Measurements from ENCODE around the gene SRD5A2. TPM values are rescaled to one million over a fixed set of nuclear protein-coding genes. Genes with fewer than 3 reads are reported as not detected.

Gene SRD5A2
- total RNA-seq, 1 experiment from 2014 or later = not detected

DNA sequence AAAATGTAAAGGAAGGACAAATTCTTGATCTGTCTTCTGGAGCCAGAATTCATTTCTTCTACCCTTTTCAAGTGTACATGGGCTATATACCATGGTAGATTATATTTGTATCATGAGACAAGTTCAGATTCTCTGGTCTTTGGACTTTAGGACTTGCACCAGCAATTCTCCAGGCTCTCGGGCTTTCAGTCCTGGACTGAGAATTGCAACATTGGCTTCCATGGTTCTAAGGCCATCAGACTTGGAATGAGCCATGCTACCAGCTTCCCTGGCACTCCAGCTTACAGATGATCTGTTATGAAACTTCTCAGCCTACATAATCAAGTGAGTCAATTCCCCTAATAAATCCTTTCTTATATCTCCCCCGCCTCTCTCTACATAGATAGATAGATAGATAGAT, 33.3 kb downstream of the SRD5A2 start:
- in situ Hi-C loops (cut with HindIII; ENCODE audit: low pct_unique_long_range_greater_than_20kb, low sequenced_read_pairs) = no loop called here
- DNase-seq (ENCODE audit: low read depth, low spot score) = no peak

DNA sequence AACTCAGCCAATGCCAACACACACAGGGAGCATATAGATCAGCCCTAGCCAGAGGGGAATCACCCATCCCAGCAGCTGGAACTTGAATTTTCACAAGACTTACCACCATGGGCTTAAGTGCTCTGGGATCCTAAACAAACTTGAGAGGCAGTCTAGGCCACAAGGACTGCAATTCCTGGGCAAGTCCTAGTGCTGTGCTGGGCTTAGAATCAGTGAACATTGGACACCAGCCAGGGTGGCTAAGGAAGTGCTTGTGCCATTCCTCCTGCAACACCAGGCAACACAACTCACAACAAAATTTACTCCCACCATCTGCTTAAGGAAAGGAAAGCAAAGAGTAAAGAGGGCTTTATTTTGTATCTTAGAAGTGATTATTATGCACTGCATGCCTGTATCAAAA, 38.9 kb downstream of the SRD5A2 start:
- in situ Hi-C loops (cut with HindIII; ENCODE audit: low pct_unique_long_range_greater_than_20kb, low sequenced_read_pairs) = no loop called here
- DNase-seq (ENCODE audit: low read depth, low spot score) = no peak

DNA sequence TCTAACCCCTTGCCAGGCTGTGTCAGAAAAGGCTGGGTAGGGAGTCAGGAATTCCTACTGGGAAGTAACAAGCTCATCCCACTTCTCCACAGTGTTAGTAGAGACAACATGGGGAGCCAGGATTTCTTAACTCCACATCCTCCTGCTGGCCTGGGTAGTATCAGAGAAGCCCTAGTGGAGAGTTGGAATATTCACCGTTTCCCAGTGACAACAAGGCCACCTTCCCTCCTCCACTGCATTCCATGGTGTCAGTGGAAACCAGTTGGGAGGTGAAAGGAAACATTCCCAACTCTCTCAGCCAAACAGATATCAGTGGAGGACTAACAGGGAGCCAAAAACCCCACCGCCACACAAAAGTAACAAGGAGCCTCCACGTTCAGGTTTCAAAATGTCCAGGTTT, 41.2 kb downstream of the SRD5A2 start:
- in situ Hi-C loops (cut with HindIII; ENCODE audit: low pct_unique_long_range_greater_than_20kb, low sequenced_read_pairs) = no loop called here

DNA sequence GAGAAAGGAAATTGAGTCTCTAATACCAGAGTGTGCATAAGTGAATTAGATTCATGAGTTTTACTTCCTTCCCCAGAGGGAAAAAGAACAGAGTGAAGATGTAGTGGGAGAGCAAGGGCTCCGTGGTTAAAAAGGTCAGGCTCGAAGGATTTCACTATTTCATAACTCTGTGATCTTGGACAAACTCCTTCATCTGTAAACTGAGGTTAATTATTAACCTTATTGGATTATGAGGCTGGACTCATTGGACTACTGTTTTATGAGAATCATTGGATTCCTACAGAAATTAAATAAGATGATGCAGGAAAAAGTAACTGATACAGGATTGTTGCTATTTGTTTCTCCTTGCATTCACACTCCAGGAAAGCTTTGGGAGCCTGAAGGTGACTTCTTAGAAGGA, 45.0 kb downstream of the SRD5A2 start:
- no peak for DNase-seq (ENCODE audit: low read depth, low spot score)
- in situ Hi-C loops (cut with HindIII; ENCODE audit: low pct_unique_long_range_greater_than_20kb, low sequenced_read_pairs) = no loop called here

More for the DNA sequence above, 41.2 kb downstream of the SRD5A2 start:
- DNase-seq (ENCODE audit: low read depth, low spot score) = no peak

DNA sequence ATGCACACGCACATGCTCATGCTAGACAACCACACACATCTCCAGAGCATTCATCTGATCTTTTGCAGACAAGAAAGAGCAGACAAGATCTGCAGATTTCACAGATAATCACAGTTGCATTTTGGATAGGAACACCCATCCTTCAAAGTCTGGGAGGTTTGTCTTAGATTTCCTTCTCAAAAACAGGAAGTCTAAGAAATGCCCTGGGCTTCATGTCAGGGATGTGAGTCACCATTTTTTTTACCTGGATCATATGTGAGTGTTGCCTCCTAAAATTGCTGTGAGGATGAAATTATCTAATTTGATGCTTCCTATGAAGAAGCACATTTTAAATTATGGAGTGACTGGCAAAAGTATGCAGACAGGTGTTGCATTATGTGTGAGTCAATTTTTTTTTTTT, 46.1 kb downstream of the SRD5A2 start:
- in situ Hi-C loops (cut with HindIII; ENCODE audit: low pct_unique_long_range_greater_than_20kb, low sequenced_read_pairs) = no loop called here
- DNase-seq (ENCODE audit: low read depth, low spot score) = no peak

DNA sequence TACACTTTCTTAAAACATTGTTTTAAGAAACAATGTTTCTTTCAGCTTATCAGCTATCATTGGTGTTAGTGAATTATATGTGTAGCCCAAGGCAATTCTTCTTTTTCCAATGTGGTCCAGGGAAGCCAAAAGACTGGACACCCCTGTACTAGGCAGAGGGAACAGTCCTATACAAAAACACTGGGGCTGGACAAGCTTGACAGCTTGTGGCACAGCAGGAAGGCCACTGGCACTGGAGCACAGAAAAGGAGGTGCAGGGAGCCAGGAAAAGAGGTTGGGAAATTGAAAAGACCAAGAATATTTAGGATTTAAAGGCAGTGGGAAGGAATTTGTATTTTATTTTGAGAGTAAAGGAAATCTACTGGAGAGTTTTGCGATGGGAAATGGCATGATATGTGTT, 47.7 kb downstream of the SRD5A2 start:
- no peak for DNase-seq (ENCODE audit: low read depth, low spot score)
- in situ Hi-C loops (cut with HindIII; ENCODE audit: low pct_unique_long_range_greater_than_20kb, low sequenced_read_pairs) = no loop called here

DNA sequence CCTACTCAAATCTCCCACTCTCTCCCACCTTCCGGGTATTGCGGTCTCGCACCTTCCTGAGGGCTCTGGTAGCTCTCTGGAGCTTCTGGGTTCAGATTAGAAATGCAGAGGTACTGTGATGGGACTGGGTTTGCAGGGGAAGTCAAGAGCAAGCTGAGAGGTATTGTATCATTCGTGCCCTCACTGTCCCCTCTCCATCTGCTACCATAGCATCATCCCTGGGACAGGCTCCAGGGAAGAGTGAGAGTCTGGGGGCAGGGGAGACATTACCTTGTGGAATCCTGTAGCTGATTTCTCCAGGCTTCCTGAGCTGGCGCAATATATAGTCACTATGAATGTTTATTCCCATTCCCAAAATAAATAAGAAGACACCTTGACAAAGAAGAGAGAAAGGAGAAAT, 49.6 kb downstream of the SRD5A2 start:
- no peak for DNase-seq (ENCODE audit: low read depth, low spot score)
- in situ Hi-C loops (cut with HindIII; ENCODE audit: low pct_unique_long_range_greater_than_20kb, low sequenced_read_pairs) = no loop called here

DNA sequence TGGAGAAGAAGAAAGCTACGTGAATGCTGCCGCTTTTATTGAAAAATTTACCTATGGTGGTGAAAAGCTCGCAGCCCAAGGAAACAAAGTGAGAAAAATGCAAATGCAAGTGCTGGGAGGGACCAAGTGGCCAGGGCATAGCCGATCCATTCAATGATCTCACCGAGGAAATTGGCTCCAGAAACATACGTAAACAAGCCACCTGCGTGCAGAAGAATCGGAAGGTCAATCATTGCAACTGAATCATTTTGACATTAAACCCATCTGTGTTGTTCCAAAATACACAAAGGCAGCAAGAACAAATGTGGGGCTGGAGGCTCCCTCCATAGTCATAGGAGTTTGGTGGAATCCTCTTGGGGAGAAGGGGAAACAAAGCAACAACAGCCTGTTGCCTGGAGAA, 51.5 kb downstream of the SRD5A2 start:
- in situ Hi-C loops (cut with HindIII; ENCODE audit: low pct_unique_long_range_greater_than_20kb, low sequenced_read_pairs) = no loop called here
- no peak for DNase-seq (ENCODE audit: low read depth, low spot score)

DNA sequence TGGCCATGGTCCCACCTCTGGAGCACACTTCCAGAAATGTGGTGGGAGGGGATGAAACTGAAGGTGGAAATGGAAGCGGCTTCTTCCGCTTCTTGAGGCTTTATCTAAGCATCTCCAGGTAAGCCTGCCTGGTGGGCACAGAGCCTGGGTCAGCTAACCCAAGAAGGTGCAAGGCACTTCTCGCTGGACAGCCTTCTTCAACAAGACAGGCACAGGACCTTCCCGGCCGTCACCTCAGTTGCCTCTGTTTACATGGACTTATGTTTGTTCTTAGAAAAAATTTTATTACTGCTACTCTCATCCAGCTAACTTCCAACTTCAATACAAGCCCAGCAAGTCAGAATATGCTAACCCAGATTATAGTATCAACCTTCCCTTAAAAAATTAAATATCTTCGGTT, 51.9 kb downstream of the SRD5A2 start:
- DNase-seq (ENCODE audit: low read depth, low spot score) = no peak
- in situ Hi-C loops (cut with HindIII; ENCODE audit: low pct_unique_long_range_greater_than_20kb, low sequenced_read_pairs) = no loop called here

DNA sequence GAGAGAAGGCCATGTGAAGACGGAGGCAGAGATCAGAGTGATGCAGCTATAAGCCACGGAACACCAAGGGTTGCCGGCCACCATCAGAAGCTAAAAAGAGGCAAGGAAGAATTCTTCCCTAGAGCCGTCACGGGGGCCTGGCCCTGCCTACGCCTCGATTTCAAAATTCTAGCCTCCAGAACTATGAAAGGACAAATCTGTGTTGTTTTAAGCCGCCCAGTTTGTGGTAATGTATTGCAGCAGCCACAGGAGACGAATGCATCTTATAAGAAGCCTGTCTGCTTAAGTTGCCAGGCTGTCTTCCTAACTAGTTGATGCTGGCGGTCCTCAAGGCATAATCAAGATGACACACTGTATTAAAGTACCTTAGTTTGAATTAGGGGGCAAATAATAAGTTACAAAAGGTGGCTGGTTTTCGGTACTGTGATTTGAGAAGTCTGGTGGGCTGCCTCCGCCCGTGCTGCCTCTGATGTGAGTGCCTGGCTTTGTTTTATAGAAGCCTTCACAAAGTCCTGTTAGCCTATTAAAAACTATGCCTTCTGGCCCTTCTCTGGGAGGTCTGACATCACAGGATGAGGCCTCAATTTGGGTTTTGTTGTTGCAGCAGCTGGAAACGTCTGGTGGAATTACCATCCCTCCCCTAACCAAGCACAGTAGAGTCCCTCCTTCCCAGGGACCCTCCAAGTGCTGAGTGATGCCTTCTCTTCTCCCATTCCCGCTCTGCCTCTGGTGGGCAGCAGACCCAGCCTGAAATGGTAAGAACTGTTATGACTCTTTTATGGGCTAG, 53.6 kb downstream of the SRD5A2 start:
- in situ Hi-C loops (cut with HindIII; ENCODE audit: low pct_unique_long_range_greater_than_20kb, low sequenced_read_pairs) = no loop called here

DNA sequence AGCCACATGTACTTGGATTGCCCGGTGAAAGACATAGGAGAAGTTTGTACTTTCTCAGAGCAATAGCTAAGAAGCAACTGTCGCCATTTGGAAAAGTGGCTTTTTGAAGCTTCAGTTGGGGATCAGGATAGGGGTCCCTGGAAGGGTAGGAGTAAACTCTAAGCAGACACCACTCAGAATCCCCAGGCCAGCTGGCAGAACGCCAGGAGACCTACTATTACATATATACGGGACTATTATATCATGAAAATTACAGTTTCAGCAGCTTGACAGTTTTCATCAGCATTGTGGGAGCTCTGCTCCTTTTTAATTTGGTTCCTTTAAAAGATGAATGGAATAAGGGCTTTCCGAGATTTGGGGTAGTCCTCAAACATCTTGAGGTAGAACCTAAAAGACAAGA, 54.9 kb downstream of the SRD5A2 start:
- DNase-seq (ENCODE audit: low read depth, low spot score) = no peak
- in situ Hi-C loops (cut with HindIII; ENCODE audit: low pct_unique_long_range_greater_than_20kb, low sequenced_read_pairs) = no loop called here

More for the DNA sequence above, 53.6 kb downstream of the SRD5A2 start:
- DNase-seq (ENCODE audit: low read depth, low spot score) = no peak

DNA sequence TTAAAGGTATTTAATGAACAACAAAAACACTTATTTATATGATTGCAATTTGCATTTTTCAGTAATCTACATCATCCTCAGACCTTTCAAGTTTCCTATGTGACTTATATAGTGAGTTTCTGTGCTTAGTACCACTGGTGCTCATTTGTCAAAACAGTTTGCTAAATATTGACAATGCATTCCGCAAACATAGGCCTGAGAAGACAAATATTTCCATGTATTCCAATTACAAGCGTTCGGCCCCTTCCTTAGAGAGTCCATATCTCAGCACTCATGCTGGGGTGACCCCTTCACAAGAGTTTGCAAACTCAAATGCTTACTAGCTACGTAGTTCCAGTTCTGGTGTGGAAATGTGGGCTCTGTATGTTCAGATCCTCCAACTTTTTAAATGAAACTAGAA, 56.1 kb downstream of the SRD5A2 start:
- in situ Hi-C loops (cut with HindIII; ENCODE audit: low pct_unique_long_range_greater_than_20kb, low sequenced_read_pairs) = no loop called here
- no peak for DNase-seq (ENCODE audit: low read depth, low spot score)

DNA sequence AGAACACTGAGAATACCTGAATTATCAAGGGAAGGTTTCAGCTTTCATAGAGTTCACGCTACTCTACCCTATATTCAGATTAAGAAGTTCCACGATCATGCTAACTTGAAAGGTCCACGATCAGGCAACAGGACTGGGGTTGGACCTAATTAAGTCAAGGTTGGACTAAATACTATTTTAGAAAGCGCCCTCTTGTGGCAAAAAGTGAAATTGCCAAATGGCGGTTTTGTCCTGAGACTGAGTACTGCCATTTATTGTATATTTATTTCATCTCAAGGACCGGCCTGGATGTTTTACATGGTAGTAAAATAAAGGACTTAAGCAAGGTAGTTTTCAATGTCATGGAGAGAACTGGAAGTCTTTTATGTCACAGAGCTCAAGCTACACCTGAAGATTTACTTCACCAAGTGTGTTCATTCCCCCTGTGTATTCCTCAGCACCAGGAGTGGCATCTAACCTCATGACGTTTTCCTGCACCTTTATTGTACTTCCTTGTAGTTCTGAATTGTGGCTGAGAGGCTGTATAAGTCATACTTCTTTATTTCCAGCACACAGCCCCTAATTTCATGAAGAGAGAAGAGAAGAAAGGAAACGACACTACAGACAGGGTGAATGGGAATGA, 56.8 kb downstream of the SRD5A2 start:
- in situ Hi-C loops (cut with HindIII; ENCODE audit: low pct_unique_long_range_greater_than_20kb, low sequenced_read_pairs) = no loop called here
- peak; percentile 79 for DNase-seq (ENCODE audit: low read depth, low spot score)

DNA sequence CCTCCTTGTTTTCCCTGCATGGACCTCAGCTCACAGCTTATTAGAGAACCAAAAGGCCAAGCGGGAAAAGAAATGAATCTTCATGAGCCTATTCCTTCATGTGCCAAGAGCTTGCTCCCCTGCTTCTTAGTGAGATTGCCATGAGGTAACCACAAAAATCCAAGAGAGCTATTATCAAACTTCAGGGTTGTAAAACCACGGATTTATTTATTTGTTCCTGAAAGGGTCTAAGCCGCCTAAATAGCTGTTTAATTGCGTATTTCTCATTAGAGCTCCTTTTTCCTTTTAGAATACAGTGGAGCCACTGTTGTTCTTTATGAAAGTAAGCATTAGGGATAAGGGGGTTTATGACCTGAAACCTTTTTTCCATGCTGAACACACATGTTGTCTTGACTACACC, 58.0 kb downstream of the SRD5A2 start:
- DNase-seq (ENCODE audit: low read depth, low spot score) = no peak
- in situ Hi-C loops (cut with HindIII; ENCODE audit: low pct_unique_long_range_greater_than_20kb, low sequenced_read_pairs) = no loop called here

DNA sequence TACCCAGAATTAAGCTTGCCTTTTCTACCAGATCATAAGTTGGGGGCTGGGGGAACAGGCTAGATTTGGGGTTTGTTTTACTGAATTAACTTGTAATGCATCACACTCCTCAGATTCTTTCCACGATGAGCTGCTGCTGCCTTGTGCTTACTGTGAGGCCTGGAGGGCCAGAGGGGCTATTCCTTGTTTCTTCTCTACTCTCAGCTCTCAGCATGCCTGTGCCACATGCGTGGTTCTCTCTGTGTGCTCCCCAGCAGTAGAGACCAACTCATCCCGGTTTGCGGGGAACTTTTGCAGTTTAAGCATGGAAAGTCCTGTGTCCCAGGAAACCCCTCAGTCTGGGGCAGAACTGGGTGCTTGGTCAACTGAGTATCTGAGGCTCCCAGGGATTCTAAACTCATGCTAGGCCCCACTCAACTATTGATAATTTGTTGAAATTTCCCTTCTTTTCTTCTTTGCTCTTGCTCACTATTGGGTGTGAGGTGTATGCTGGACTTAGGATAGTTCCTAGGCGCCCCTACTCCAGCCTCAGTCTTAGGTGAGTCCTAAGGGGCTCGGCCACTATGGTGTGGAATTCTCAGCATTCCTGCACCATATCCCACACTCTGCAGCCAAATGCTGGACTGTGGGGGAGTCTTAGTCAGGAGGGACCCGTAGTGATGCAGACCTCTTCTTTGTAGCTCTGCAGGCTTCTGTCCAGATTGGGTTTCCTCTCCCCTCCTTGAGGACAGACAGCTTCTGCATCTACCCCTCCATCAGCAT, 63.1 kb downstream of the SRD5A2 start:
- no peak for DNase-seq (ENCODE audit: low read depth, low spot score)
- in situ Hi-C loops (cut with HindIII; ENCODE audit: low pct_unique_long_range_greater_than_20kb, low sequenced_read_pairs) = no loop called here

DNA sequence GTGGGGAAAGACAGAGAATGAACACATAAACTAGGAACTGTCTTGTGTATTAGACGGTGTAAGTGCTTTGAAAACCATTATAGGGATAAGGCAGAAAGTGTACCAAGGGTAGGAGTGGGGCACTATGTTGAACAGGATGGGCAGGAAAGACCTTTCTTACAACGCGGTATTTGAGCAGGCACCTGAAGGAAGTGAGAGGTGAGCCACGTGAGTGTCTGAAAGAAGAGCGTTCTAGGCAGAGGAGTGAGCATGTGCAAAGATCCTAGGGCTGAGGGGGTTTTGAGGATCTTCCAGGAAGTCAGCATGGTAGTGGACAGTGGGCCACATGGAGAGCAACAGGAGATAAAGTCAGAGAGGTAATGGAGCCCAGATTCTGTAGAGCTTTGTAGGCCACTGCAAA, 65.2 kb downstream of the SRD5A2 start:
- no peak for DNase-seq (ENCODE audit: low read depth, low spot score)
- in situ Hi-C loops (cut with HindIII; ENCODE audit: low pct_unique_long_range_greater_than_20kb, low sequenced_read_pairs) = no loop called here

DNA sequence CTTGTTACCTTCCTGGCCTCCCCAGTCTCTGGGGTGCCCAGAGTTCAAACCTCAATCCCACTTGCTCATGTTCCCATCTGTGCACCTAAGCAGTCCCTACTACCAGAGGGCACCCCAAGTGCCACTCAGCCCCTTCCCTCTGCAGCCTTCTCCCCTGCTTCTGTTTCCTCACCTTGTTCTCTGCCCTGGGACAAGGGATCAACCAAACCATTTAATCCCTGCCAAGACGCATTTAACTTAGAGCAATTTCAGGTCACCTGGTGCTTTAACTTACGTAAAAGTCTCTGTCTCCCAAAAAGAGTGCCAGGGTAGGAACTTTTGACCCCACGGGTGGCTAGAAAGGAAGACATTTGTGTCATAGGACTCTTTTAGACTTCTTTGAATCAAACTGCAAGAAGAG, 67.2 kb downstream of the SRD5A2 start:
- no peak for DNase-seq (ENCODE audit: low read depth, low spot score)
- in situ Hi-C loops (cut with HindIII; ENCODE audit: low pct_unique_long_range_greater_than_20kb, low sequenced_read_pairs) = no loop called here

DNA sequence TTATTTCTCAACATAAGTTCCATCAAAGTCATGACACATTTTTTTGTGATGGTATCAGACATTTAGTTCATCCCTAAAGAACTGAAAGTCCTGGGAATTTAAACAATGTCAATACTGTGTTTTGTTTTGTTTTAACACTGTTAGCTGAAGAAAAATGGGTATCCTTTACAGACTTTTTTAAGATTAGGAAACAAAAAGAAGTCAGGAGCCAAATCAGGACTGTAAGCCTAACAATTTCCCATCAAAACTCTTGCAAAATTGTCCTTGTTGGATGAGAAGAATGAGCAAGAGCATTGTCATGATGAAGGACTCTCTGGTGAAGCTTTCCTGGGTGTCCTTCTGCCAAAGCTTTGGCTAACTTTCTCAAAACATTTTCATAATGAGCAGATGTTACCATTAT, 69.4 kb downstream of the SRD5A2 start:
- in situ Hi-C loops (cut with HindIII; ENCODE audit: low pct_unique_long_range_greater_than_20kb, low sequenced_read_pairs) = no loop called here
- no peak for DNase-seq (ENCODE audit: low read depth, low spot score)

DNA sequence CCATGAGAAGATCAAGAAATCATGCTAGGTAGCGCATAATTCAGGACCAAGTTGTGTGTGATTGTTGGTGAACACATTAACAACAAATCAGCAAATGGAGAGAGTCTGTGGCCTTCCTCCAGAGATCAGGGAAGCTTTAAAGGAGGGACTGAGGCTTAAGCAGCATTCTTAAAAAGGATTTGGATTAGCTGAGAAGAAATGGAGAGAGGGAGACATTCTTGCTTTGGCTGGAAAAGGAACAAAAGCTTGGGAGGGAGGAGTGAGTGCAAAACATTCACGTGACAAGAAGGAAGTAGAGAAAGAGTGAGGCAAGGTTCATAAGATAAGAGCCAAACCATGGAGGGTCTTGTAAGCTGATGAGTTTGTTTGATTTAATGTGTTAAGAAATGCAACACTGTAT, 75.6 kb downstream of the SRD5A2 start:
- in situ Hi-C loops (cut with HindIII; ENCODE audit: low pct_unique_long_range_greater_than_20kb, low sequenced_read_pairs) = no loop called here
- no peak for DNase-seq (ENCODE audit: low read depth, low spot score)
